Measurements from ENCODE around the gene PRAC1.

PRAC1 gene

DNA sequence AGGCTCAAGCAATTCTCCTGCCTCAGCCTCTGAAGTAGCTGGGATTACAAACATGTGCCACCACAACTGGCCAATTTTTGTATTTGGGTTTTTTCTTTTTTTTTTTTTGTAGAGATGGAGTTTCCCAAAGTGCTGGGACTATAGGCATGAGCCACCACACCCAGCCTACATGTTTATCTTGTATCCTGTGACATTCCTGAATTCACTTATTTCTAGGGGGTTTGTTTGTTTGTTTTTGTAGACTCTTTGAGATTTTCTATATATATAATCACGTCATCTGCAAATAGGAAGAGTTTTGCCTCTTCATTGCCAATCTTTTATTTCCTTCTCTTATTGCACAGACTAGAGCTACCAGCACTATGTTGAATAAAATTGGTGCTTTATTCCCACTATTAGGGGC, 29.1 kb downstream of the PRAC1 start:
- WGBS (ENCODE audit: extremely low coverage, insufficient coverage, low lambda C conversion rate) = no CpG with 5 or more reads among the region's 1 CpG
- Histone ChIP-seq H3K4me1 (ENCODE audit: control insufficient read depth, low read depth, low read length) (no peaks in the 10 kb centered on the region), H3K4ac (ENCODE audit: low read depth, low read length) (no peak overlapping the region), H3K4me2 (ENCODE audit: low read length) (no peak overlapping the region), H2BK5ac (ENCODE audit: low read length) (no peak overlapping the region), H2AK5ac (ENCODE audit: low read length) (no peak overlapping the region), H3K36me3 (ENCODE audit: control insufficient read depth, insufficient read depth, low read length) (no peaks in the 10 kb centered on the region), H3K27me3 (ENCODE audit: insufficient read depth, low read length, poor library complexity) (no peaks in the 10 kb centered on the region), H2BK120ac (ENCODE audit: low read depth, low read length) (no peak overlapping the region), H3K18ac (ENCODE audit: low read length) (no peak overlapping the region), H2BK15ac (replicated peaks; ENCODE audit: low read depth) (no peak overlapping the region), H3K4me3 (ENCODE audit: low read length) (no peak overlapping the region), H3K9ac (ENCODE audit: low read length) (no peak overlapping the region), H4K8ac (ENCODE audit: low read depth, low read length) (no peak overlapping the region), H3K23ac (ENCODE audit: low read length) (no peak overlapping the region), H3K79me1 (ENCODE audit: low read length) (no peaks in the 10 kb centered on the region), H3K79me2 (ENCODE audit: control insufficient read depth, insufficient read depth, low read length) (no peaks in the 10 kb centered on the region), H3K56ac (ENCODE audit: low read length) (no peak overlapping the region), H4K5ac (ENCODE audit: low read length) (no peak overlapping the region), H3K27ac (ENCODE audit: low read depth, low read length) (no peak overlapping the region)
- no peak for DNase-seq

DNA sequence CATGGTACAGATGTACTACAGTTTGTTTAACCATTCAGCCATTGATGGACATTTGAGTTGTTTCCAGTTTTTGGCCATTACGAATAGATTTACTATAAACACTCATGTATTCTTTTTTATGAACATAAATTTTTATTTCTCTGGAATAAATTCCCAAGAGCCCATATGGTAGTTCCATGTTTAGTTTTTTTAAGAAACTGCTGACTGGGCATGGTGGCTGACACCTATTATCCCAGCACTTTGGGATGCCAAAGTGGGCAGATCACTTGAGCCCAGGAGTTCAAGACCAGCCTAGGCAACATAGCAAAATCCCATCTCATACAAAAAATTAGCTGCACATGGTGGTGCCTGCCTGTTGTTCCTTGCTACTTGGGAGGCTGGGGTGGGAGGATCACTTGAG, 30.3 kb downstream of the PRAC1 start:
- no peak overlapping the region for H3K18ac ChIP-seq (ENCODE audit: low read length)
- H3K4me1 ChIP-seq (ENCODE audit: control insufficient read depth, low read depth, low read length) = no peaks in the 10 kb centered on the region
- WGBS (ENCODE audit: extremely low coverage, insufficient coverage, low lambda C conversion rate) = no CpG with 5 or more reads among the region's 1 CpG
- no peaks in the 10 kb centered on the region for H3K27me3 ChIP-seq (ENCODE audit: insufficient read depth, low read length, poor library complexity)
- no peak overlapping the region for H4K5ac ChIP-seq (ENCODE audit: low read length)
- no peak overlapping the region for H2BK120ac ChIP-seq (ENCODE audit: low read depth, low read length)
- DNase-seq = no peak
- no peak overlapping the region for H3K4me2 ChIP-seq (ENCODE audit: low read length)
- H2AK5ac ChIP-seq (ENCODE audit: low read length) = no peak overlapping the region
- no peak overlapping the region for H3K4ac ChIP-seq (ENCODE audit: low read depth, low read length)
- H3K79me1 ChIP-seq (ENCODE audit: low read length) = no peaks in the 10 kb centered on the region
- H3K36me3 ChIP-seq (ENCODE audit: control insufficient read depth, insufficient read depth, low read length) = no peaks in the 10 kb centered on the region
- H3K56ac ChIP-seq (ENCODE audit: low read length) = no peak overlapping the region
- no peak overlapping the region for H3K4me3 ChIP-seq (ENCODE audit: low read length)
- no peak overlapping the region for H3K27ac ChIP-seq (ENCODE audit: low read depth, low read length)
- no peak overlapping the region for H4K8ac ChIP-seq (ENCODE audit: low read depth, low read length)
- H2BK5ac ChIP-seq (ENCODE audit: low read length) = no peak overlapping the region
- no peaks in the 10 kb centered on the region for H3K79me2 ChIP-seq (ENCODE audit: control insufficient read depth, insufficient read depth, low read length)
- H2BK15ac ChIP-seq (replicated peaks; ENCODE audit: low read depth) = no peak overlapping the region
- H3K23ac ChIP-seq (ENCODE audit: low read length) = no peak overlapping the region
- H3K9ac ChIP-seq (ENCODE audit: low read length) = no peak overlapping the region

DNA sequence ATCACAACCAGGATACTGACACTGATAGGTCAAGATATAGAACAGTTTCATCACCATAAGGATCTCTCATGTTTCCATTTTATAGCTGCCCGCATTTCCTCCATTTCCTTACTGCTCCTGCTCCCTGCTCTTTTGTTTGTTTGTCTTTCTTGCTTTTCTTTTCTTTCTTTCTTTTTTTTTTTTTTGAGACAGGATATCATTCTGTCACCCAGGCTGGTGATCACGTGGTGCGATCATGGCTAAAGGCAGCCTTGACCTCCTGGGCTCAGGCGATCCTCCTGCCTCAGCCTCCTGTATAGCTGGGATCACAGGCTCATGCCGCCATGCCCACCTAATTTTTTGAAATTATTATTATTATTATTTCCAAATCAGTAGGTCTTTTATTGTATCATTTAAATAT, 31.7 kb downstream of the PRAC1 start:
- DNase-seq = no peak
- Histone ChIP-seq H3K36me3 (ENCODE audit: control insufficient read depth, insufficient read depth, low read length) (no peaks in the 10 kb centered on the region), H3K4ac (ENCODE audit: low read depth, low read length) (no peak overlapping the region), H3K4me3 (ENCODE audit: low read length) (no peak overlapping the region), H3K27me3 (ENCODE audit: insufficient read depth, low read length, poor library complexity) (no peaks in the 10 kb centered on the region), H3K18ac (ENCODE audit: low read length) (no peak overlapping the region), H2BK15ac (replicated peaks; ENCODE audit: low read depth) (no peak overlapping the region), H2AK5ac (ENCODE audit: low read length) (no peak overlapping the region), H3K79me1 (ENCODE audit: low read length) (no peaks in the 10 kb centered on the region), H3K9ac (ENCODE audit: low read length) (no peak overlapping the region), H2BK120ac (ENCODE audit: low read depth, low read length) (no peak overlapping the region), H3K4me2 (ENCODE audit: low read length) (no peak overlapping the region), H2BK5ac (ENCODE audit: low read length) (no peak overlapping the region), H3K27ac (ENCODE audit: low read depth, low read length) (no peak overlapping the region), H3K4me1 (ENCODE audit: control insufficient read depth, low read depth, low read length) (no peaks in the 10 kb centered on the region), H4K8ac (ENCODE audit: low read depth, low read length) (no peak overlapping the region), H4K5ac (ENCODE audit: low read length) (no peak overlapping the region), H3K79me2 (ENCODE audit: control insufficient read depth, insufficient read depth, low read length) (no peaks in the 10 kb centered on the region), H3K23ac (ENCODE audit: low read length) (no peak overlapping the region), H3K56ac (ENCODE audit: low read length) (no peak overlapping the region)
- WGBS (ENCODE audit: extremely low coverage, insufficient coverage, low lambda C conversion rate) = no CpG with 5 or more reads among the region's 5 CpGs

DNA sequence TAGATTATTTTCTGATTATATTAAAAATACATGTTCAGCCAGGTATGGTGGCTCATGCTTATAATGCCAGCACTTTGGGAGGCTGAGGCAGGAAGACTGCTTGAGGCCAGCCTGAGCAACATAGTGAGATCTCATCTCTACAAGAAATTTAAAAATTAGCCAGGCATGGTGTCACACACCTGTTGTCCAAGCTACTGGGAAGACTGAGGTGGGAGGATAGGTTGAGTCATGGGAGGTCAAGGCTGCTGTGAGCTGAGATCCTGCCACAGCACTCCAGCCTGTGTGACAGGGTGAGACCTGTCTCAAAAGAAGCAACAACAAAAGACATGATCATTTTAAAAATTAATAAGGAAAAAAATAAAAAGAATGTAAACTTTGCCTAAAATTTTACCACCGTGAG, 40.7 kb downstream of the PRAC1 start:
- Histone ChIP-seq H3K18ac (ENCODE audit: low read length) (no peak overlapping the region), H3K79me1 (ENCODE audit: low read length) (no peaks in the 10 kb centered on the region), H3K79me2 (ENCODE audit: control insufficient read depth, insufficient read depth, low read length) (no peaks in the 10 kb centered on the region), H3K27ac (ENCODE audit: low read depth, low read length) (no peak overlapping the region), H3K4me1 (ENCODE audit: control insufficient read depth, low read depth, low read length) (no peaks in the 10 kb centered on the region), H3K4me2 (ENCODE audit: low read length) (no peak overlapping the region), H3K56ac (ENCODE audit: low read length) (no peak overlapping the region), H2BK120ac (ENCODE audit: low read depth, low read length) (no peak overlapping the region), H4K8ac (ENCODE audit: low read depth, low read length) (no peak overlapping the region), H4K5ac (ENCODE audit: low read length) (no peak overlapping the region), H3K4me3 (ENCODE audit: low read length) (no peak overlapping the region), H3K36me3 (ENCODE audit: control insufficient read depth, insufficient read depth, low read length) (no peaks in the 10 kb centered on the region), H3K27me3 (ENCODE audit: insufficient read depth, low read length, poor library complexity) (no peaks in the 10 kb centered on the region), H3K9ac (ENCODE audit: low read length) (no peak overlapping the region), H3K23ac (ENCODE audit: low read length) (no peak overlapping the region), H3K4ac (ENCODE audit: low read depth, low read length) (no peak overlapping the region), H2BK15ac (replicated peaks; ENCODE audit: low read depth) (no peak overlapping the region), H2AK5ac (ENCODE audit: low read length) (no peak overlapping the region), H2BK5ac (ENCODE audit: low read length) (no peak overlapping the region)
- no CpG with 5 or more reads among the region's 1 CpG for WGBS (ENCODE audit: extremely low coverage, insufficient coverage, low lambda C conversion rate)
- no peak for DNase-seq

DNA sequence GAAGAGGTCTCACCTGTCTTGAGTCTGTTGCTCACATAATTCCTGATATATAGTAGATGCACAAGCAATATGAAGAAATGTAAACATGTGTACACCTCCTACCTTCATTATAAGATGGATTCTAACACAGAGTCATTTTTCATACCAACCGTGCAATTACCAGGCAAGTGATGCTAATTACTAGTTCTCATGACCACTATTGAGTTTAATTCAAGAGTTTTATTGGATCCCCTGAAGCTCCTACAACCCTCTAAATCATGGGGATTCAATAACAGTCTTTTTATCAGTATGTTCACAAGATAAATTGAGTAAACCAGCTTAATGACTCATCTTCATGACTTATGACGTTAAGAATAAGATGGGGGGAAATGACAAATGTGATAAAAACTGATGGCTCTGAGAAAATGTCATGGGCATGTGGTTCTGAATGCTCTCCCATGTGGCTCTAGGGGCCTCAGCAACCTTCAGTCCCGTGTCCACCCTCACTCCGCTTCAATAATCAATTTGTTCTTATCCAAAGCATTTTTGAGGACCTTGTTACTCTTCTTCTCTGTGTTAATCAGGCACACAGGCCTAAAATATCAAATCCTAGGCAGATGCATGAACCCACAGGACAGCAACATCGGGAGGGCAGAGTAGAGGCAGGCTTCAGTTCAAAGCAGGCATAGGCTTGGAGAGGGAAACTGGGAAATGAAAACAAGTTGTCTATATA, 42.8 kb downstream of the PRAC1 start:
- Histone ChIP-seq H3K79me2 (ENCODE audit: control insufficient read depth, insufficient read depth, low read length) (no peaks in the 10 kb centered on the region), H3K4me1 (ENCODE audit: control insufficient read depth, low read depth, low read length) (no peaks in the 10 kb centered on the region), H2BK15ac (replicated peaks; ENCODE audit: low read depth) (no peak overlapping the region), H2BK120ac (ENCODE audit: low read depth, low read length) (no peak overlapping the region), H3K18ac (ENCODE audit: low read length) (no peak overlapping the region), H3K4ac (ENCODE audit: low read depth, low read length) (no peak overlapping the region), H3K9ac (ENCODE audit: low read length) (no peak overlapping the region), H4K5ac (ENCODE audit: low read length) (no peak overlapping the region), H3K36me3 (ENCODE audit: control insufficient read depth, insufficient read depth, low read length) (no peaks in the 10 kb centered on the region), H3K4me3 (ENCODE audit: low read length) (no peak overlapping the region), H2BK5ac (ENCODE audit: low read length) (no peak overlapping the region), H3K4me2 (ENCODE audit: low read length) (no peak overlapping the region), H3K27me3 (ENCODE audit: insufficient read depth, low read length, poor library complexity) (no peaks in the 10 kb centered on the region), H3K56ac (ENCODE audit: low read length) (no peak overlapping the region), H4K8ac (ENCODE audit: low read depth, low read length) (no peak overlapping the region), H3K23ac (ENCODE audit: low read length) (no peak overlapping the region), H3K79me1 (ENCODE audit: low read length) (no peaks in the 10 kb centered on the region), H3K27ac (ENCODE audit: low read depth, low read length) (no peak overlapping the region), H2AK5ac (ENCODE audit: low read length) (no peak overlapping the region)
- no CpG with 5 or more reads among the region's 5 CpGs for WGBS (ENCODE audit: extremely low coverage, insufficient coverage, low lambda C conversion rate)
- DNase-seq = no peak

All from mesendoderm (in vitro differentiated cells).